NCI-H2081 treated with DMSO at 0.1 percent for 48 hours (cell line): ENCODE measurements around the gene STARD10.

Experiments used
- DNase-seq: peaks from one replicate; lab custom pipeline; 2025; lab: John Stamatoyannopoulos, UW

The STARD10 gene

GRCh38 chr11:72780296-72781062, 13.4 kb downstream of the STARD10 start:
- no peak for DNase-seq

GRCh38 chr11:72779495-72780128, 14.2 kb downstream of the STARD10 start:
- DNase-seq = no peak

GRCh38 chr11:72778535-72779494, 15.0 kb downstream of the STARD10 start:
- no peak for DNase-seq

GRCh38 chr11:72777755-72778278, 16.0 kb downstream of the STARD10 start:
- DNase-seq = no peak

- no peak for DNase-seq
Observed at GRCh38 chr11:72776844-72777754, 16.7 kb downstream of the STARD10 start.

- DNase-seq = no peak
Observed at GRCh38 chr11:72776117-72776843, 17.6 kb downstream of the STARD10 start.

- DNase-seq = no peak
Observed at GRCh38 chr11:72775288-72776110, 18.3 kb downstream of the STARD10 start.

- DNase-seq = no peak
Observed at GRCh38 chr11:72774499-72774898, 19.3 kb downstream of the STARD10 start.

GRCh38 chr11:72773696-72774095, 20.2 kb downstream of the STARD10 start:
- DNase-seq = no peak

- no peak for DNase-seq
Observed at GRCh38 chr11:72773291-72773690, 20.6 kb downstream of the STARD10 start.

GRCh38 chr11:72772059-72772458, 21.8 kb downstream of the STARD10 start:
- DNase-seq = no peak

GRCh38 chr11:72771507-72771906, 22.3 kb downstream of the STARD10 start:
- DNase-seq = no peak

- no peak for DNase-seq
Observed at GRCh38 chr11:72770799-72771198, 23.0 kb downstream of the STARD10 start.

- DNase-seq = no peak
Observed at GRCh38 chr11:72769680-72770079, 24.2 kb downstream of the STARD10 start.

GRCh38 chr11:72768581-72768980, 25.3 kb downstream of the STARD10 start:
- DNase-seq = no peak

- no peak for DNase-seq
Observed at GRCh38 chr11:72767203-72768062, 26.4 kb downstream of the STARD10 start.

- DNase-seq = no peak
Observed at GRCh38 chr11:72766152-72766902, 27.5 kb downstream of the STARD10 start.

GRCh38 chr11:72764503-72764902, 29.3 kb downstream of the STARD10 start:
- no peak for DNase-seq
